NCI-H128 (cell line): Measurements from ENCODE around the gene MAGEA8.
"Not testable (repeated sequence)": the region's sequence is repeated elsewhere in the genome, so short reads cannot be mapped to it uniquely, and the experiment has no call there.

Experiments used
- DNase-seq: peaks from one replicate; lab custom pipeline; 2025; ENCODE audit not compliant: unreplicated experiment; lab: John Stamatoyannopoulos, UW

Gene MAGEA8

GRCh38 chrX:149903889-149904748, 23.1 kb downstream of the MAGEA8 start:
- no peak for DNase-seq

GRCh38 chrX:149908308-149908707, 27.3 kb downstream of the MAGEA8 start:
- no peak for DNase-seq

- no peak for DNase-seq
These were observed 27.7 kb downstream of the MAGEA8 start for GRCh38 chrX:149908727-149909126.

GRCh38 chrX:149909324-149910177, 28.6 kb downstream of the MAGEA8 start:
- DNase-seq: no peak

- no peak for DNase-seq
These were observed 29.3 kb downstream of the MAGEA8 start for GRCh38 chrX:149910178-149910695.

GRCh38 chrX:149916745-149917392, 35.9 kb downstream of the MAGEA8 start:
- no peak for DNase-seq

GRCh38 chrX:149923836-149924235, 42.9 kb downstream of the MAGEA8 start:
- DNase-seq: not testable (repeated sequence)

- not testable (repeated sequence) for DNase-seq
These were observed 43.5 kb downstream of the MAGEA8 start for GRCh38 chrX:149924434-149924833.

GRCh38 chrX:149927245-149927963, 46.4 kb downstream of the MAGEA8 start:
- DNase-seq: not testable (repeated sequence)

- not testable (repeated sequence) for DNase-seq
These were observed 46.9 kb downstream of the MAGEA8 start for GRCh38 chrX:149927964-149928258.

- not testable (repeated sequence) for DNase-seq
These were observed 47.7 kb downstream of the MAGEA8 start for GRCh38 chrX:149928635-149929034.

DNA sequence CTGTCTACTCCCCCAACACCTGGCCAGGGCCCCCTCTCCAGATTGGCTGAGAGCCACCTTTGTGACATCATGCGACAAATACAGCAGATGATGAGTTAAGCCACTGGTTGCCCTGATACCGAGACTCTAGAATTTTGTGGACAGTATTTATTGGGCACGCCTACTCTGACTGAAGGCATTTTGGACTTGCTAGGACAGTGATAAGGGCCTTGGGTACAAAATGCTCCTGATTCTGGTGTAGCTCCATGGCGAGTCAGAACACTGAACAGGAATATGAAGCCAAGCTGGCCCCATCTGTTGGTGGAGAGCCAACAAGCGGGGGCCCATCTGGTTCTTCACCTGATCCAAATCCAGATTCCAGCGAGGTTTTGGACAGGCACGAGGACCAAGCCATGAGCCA, 48.4 kb downstream of the MAGEA8 start, which contains the start of gene HSFX4:
Gene HSFX4, plus strand, starts transcription at position 174 of the 400 bp plus-strand sequence. Its CDS starts 72 bp downstream, at position 246.
- DNase-seq: not testable (repeated sequence)

GRCh38 chrX:149931355-149931754, 50.4 kb downstream of the MAGEA8 start:
- DNase-seq: not testable (repeated sequence)

DNA sequence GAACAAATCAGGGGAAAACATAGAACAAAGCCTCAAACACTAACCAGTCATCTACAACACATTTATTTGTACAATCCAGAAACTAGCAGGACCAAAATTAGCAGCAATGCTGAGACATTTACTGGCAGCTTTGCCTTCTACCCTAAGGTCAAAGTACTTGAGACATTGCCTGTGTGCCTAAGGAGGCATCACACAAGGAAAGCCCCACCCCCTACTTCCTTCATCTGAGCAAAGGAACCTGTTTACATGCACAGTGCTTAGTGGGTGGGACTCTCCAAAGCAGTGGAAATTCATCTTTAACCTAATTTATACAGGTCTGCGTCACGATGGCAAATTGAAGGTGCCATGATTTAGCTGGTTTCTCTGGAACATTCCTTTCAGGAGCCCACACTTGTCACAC, 51.2 kb downstream of the MAGEA8 start:
- not testable (repeated sequence) for DNase-seq

DNA sequence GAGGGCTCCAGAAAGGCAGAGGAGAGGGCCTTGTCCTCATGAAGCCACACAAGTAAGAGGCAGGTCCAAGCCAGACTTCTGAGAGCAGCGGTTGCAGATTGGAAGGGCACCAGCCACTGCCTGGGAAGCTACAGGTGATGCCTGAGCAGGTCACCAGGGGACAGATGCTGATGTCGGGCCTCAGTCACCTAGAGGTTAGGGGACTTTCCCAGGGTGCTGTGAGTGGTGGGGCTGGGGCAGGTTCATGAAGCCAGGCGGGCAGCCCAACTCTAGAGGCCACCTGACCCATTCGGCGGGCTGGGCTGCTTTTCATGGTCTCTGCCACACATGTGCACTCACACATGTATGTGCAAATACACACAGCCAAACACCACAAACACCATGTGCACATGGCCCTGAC, 52.0 kb downstream of the MAGEA8 start:
- not testable (repeated sequence) for DNase-seq

GRCh38 chrX:149933547-149933946, 52.6 kb downstream of the MAGEA8 start:
- not testable (repeated sequence) for DNase-seq
